Stimulated activated CD4-positive, alpha-beta T cell treated with anti-CD3 and anti-CD28 coated beads, Interleukin-2, amount 100 ng/mL, for 24 hours (primary cell): ENCODE results near the gene KCNAB2.
"Not testable (repeated sequence)": the region's sequence is repeated elsewhere in the genome, so short reads cannot be mapped to it uniquely, and the experiment has no call there.

Experiments
- DNase-seq, 2 donors: peaks; one replicate each; pipeline ENCODE4 v3.0.0-alpha.2; 2020

Gene KCNAB2

GRCh38 chr1:6011161-6011945, 34.3 kb upstream of the KCNAB2 start:
- DNase-seq = no peak

GRCh38 chr1:6011946-6012258, 33.8 kb upstream of the KCNAB2 start:
- DNase-seq = no peak

GRCh38 chr1:6012529-6013318, 33.0 kb upstream of the KCNAB2 start:
- no peak for DNase-seq

- DNase-seq = no peak
Measured at GRCh38 chr1:6013491-6013890, 32.2 kb upstream of the KCNAB2 start.

- no peak for DNase-seq
Measured at GRCh38 chr1:6014130-6014999, 31.3 kb upstream of the KCNAB2 start.

- no peak for DNase-seq
Measured at GRCh38 chr1:6016191-6016865, 29.4 kb upstream of the KCNAB2 start.

- not testable (repeated sequence) for DNase-seq
Measured at GRCh38 chr1:6017654-6018053, 28.0 kb upstream of the KCNAB2 start.

GRCh38 chr1:6019166-6019845, 26.4 kb upstream of the KCNAB2 start:
- DNase-seq = no peak

- DNase-seq = no peak
Measured at GRCh38 chr1:6022193-6022592, 23.5 kb upstream of the KCNAB2 start.

- no peak for DNase-seq
Measured at GRCh38 chr1:6023346-6023745, 22.3 kb upstream of the KCNAB2 start.

- no peak for DNase-seq
Measured at GRCh38 chr1:6024376-6024775, 21.3 kb upstream of the KCNAB2 start.

- peak; percentile 33 to 47 for DNase-seq
Measured at GRCh38 chr1:6025269-6026094, 20.2 kb upstream of the KCNAB2 start.

GRCh38 chr1:6026095-6026809, 19.4 kb upstream of the KCNAB2 start:
- peak; percentile 93 to 97 for DNase-seq

- peak; percentile 28 to 35 for DNase-seq
Measured at GRCh38 chr1:6027591-6027990, 18.1 kb upstream of the KCNAB2 start.

GRCh38 chr1:6028042-6028850, 17.4 kb upstream of the KCNAB2 start:
- DNase-seq = peak; percentile 61 to 62

- DNase-seq = no peak
Measured at GRCh38 chr1:6029351-6029750, 16.3 kb upstream of the KCNAB2 start.

- DNase-seq = no peak
Measured at GRCh38 chr1:6030132-6030531, 15.6 kb upstream of the KCNAB2 start.

GRCh38 chr1:6030547-6031261, 15.0 kb upstream of the KCNAB2 start:
- DNase-seq = no peak

- DNase-seq = no peak
Measured at GRCh38 chr1:6033124-6033523, 12.6 kb upstream of the KCNAB2 start.
